Measurements from ENCODE around the gene SCAPER.
"Not testable (repeated sequence)": the region's sequence is repeated elsewhere in the genome, so short reads cannot be mapped to it uniquely, and the experiment has no call there.

The SCAPER gene

GRCh38 chr15:76464247-76464646, 440.9 kb downstream of the SCAPER start:
- DNase-seq, result no peak

DNA sequence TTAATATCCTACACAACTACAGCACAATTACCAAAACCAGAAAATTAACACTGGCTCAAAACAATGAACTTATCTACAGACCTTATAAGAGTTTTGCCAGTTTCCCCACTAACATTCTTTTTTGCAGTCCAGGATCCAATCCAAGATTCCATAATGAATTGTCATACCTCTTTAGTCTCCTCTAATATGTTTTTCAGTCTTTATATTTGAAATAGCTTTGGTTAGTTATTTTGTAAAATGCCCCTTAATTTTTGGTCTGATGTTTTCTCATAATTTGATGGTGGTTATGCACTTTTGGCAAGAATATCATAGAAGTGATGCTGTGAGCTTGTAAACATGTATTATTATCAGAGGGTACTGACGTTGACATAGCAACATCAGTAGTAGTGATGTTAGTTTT, 444.3 kb downstream of the SCAPER start:
- no peak for DNase-seq

DNA sequence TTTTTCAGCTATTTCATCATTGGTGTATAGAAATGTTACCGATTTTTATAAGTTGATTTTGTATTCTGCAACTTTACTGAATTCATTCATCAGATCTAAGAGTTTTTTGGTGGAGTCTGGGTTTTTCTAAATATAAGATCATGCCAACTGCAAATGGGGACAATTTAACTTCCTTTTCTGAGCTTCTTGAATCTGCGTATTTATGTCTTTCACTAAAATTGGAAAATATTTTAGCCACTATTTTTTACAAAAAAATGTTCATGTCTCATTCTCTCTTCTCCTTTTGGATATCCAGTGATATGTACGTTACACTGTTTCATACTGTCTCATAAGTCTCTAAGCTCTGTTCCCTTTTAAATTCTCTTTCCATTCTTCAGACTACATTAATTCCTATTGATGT, 444.8 kb downstream of the SCAPER start:
- no peak for DNase-seq

- no peak for DNase-seq
Measured at GRCh38 chr15:76451540-76451939, 453.6 kb downstream of the SCAPER start.

DNA sequence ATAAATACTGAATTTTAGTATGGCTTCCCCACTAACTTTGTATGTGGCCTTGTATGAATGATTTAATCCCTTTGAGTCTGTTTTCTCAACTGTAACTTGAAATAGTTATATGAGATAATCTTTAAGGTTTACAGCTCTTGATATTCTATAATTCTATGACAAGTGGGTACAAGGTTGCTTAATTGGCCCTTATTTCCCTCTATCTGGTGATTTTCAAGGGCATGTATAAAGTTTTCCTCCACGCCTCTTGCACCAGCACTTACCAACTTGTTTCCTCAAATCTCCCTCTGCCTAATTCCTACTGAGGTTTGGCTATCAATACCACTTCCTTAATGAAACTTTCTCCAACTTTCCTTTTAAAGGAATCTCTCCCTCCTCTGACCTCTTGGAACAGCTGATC, 455.7 kb downstream of the SCAPER start:
- DNase-seq, result no peak

GRCh38 chr15:76448755-76449154, 456.4 kb downstream of the SCAPER start:
- DNase-seq, result no peak

DNA sequence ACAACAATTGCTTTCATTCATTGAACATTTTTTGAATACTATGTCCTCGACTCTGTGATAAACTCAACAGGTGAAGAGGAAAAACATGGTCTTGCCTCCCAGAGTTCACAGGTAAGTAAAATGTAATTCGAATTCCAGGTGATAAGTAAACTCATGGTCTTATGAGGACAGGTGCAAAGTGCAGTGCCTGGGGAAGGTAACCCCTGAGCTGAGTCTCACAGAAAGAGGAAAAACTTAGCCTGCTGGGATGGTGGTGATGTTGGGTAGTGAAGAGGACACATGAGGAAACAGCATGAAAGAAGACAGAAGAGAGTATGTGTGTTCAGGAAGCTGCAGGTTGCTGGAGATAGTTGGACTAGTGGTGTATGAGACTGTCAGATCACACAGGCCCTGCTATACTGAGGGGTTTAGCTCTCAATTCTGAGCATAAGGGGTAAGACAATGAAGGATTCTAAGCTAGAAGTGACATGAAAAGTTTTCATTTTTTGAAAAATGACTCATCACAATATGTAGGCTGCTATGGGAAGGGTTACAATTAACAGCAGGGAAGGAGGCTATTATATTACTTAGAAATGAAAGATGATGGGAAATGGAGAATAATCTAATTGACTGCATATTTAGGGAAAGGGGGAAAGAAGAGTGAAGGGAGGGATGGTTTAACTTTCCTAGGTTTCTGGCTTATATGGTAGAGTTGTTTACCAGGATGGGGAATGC, 457.3 kb downstream of the SCAPER start:
- DNase-seq, result no peak

DNA sequence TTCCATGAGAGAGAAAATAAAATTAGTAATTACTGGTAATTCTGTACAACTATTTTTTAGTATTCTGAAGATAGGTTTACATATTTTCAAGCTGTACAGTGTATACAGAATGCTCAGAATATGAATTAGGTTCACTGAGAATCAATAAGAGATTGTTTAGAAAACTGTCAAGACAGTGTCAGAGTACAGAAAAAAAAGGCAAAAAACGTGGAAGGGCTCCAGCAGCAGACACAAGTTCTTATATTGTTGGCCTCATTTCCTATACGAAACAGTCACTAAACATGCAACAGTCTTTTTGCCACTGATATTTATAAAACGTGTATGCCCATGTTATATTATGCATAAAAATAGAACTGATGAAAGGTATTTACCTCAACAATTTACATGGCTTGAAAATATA, 464.7 kb downstream of the SCAPER start:
- DNase-seq, result no peak

DNA sequence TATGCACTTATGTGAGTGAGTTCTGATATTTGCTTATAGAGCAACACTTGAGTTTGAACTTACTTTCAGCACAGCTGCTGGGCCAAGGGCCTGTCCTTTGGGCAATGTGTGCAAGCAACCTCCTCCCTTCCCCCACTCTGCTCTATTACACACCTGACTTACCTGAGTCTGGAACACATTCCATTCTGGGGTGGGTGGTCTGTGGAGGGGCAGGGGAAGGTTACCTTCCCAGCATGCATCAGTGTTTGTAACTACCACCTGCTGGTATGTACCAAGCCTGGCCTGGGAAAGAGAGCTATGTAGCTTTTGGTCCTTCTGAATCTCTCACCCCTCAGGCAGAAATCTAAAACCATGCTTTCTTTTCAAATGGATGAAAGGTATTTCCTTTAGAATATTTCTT, 465.6 kb downstream of the SCAPER start:
- no peak for DNase-seq

DNA sequence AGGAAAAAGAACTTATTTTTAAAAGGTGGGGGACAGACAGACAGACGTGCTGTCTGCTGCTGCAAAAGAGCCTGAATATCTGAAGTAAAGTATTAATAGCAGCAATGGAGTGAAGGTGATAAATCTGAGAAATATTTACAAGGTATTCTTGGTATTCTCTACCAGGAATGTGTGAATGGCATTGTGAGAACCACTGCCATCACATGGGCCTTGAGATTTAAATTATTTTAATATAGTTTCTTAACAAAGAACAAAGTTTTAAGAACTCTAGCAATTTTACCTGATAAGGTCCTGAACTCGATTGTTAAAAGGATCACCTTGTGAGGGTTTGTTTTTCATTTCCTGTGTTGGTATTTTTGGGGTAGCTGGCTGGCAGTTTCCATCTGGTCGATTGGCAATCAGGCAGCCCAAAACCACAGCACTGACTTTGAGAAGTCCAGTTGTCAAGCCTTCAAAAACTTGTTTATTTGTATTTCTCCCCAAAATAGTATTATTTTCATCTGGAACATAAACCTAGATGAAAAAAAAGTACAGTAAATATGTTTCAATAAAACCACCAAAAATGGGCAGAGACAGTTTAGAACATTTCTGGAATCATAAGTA, 471.2 kb downstream of the SCAPER start:
- DNase-seq, result no peak

DNA sequence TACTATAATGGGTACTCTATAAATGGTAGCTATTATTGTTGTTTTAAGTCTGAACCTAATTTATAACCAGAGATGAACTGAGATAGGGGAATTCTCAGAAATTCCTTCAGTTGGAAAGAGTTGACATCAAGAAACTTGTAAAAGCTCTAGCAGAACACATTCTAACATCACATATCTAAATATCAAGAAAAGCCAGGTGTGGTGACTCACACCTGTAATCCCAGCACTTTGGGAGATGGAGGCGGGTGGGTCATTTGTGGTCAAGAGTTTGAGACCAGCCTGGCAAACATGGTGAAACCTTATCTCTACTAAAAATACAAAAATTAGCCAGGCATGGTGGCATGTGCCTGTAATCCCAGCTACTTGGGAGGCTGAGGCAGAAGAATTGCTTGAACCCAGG, 472.1 kb downstream of the SCAPER start:
- DNase-seq, result not testable (repeated sequence)

DNA sequence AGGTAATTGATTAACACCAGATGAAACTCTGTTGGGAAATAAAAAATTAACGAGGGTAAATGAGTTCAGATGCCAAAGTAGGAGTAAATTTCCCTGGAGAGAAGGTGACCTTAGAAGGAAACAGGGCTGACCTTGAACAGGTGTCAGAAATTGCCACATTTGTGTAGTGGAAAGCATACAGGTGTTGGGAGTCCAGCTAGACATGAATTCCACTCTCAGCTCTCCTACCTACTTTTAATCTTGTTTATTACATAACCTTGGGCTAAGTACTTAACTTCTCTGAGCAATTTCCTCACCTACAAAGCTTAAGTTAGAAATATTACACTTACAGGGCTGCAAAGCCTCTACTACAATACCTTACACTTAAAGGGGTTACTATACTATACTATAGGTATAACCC, 472.5 kb downstream of the SCAPER start:
- DNase-seq, result no peak

- no peak for DNase-seq
Measured at GRCh38 chr15:76431971-76432370, 473.2 kb downstream of the SCAPER start.

DNA sequence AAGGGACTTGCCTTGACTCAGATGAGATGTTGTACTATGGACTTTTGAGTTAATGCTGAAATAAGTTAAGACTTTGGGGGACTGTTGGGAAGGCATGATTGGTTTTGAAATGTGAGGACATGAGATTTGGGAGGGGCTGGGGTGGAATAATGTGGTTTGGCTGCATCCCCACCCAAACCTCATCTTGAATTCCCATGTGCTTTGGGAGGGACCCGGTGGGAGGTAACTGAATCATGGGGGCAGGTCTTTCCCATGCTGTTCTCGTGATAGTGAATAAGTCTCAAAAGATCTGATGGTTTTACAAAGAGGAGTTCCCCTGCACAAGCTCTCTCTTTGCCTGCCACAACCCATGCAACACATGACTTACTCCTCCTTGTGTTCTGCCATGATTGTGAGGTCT, 474.4 kb downstream of the SCAPER start:
- DNase-seq, result not testable (repeated sequence)

GRCh38 chr15:76429661-76430060, 475.5 kb downstream of the SCAPER start:
- no peak for DNase-seq

GRCh38 chr15:76426941-76427340, 478.2 kb downstream of the SCAPER start:
- DNase-seq, result no peak

DNA sequence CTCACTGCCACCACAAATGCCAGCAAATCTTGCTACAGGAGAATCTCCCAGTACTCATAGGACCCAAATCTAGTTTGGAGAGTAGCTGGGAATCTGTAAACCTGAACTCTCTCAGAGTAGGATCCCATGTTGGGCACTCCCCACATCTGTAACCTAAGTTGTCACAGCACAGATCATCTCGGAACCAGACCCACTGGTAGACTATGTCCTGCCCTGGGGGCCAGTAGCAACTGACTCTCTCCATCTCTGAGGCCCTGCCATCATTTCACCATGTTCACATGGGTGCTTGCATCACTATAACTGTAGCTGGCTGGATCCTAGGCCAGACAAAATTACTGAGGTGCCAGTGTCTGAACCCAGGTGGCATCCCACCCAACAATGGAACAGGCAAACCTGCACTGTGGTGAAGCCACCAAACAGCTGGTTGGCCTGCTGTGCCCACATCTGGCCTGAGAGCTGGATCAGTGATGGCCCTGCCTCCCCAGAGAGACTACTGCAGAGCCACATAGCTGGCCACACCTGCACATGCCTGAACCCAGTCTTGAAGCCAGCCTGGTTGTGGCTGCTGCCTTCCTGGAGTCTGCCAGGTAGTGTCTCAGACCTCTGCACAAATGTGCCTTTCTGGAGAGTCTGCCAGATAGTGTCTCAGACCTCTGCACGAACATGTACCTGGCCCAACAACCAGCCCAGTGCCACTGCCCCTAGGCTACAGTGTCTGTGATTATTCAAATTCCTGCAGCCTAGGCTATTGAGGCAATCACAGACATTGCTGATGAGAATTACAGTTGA, 486.6 kb downstream of the SCAPER start:
- no peak for DNase-seq

DNA sequence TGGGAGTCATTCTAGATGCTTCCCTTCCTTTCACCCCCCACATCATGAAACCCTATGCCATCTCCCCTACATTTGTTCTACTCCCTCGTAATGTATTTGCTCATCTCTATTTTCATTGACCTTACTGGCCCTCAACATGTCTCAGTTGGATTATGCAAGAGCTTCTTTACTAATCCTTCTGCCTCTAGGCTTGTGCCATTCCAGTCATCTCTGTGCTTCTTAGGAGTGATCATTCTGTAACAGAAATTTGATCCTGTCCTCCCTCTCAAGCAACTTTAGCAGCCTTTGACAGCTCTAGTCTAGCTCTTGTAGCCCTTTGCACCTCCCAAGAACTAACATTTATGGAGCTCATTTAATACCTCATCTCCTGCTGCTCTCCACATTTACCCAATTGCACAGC, 503.9 kb downstream of the SCAPER start:
- DNase-seq, result no peak

- no peak for DNase-seq
Measured at GRCh38 chr15:76398317-76399104, 506.6 kb downstream of the SCAPER start.

DNA sequence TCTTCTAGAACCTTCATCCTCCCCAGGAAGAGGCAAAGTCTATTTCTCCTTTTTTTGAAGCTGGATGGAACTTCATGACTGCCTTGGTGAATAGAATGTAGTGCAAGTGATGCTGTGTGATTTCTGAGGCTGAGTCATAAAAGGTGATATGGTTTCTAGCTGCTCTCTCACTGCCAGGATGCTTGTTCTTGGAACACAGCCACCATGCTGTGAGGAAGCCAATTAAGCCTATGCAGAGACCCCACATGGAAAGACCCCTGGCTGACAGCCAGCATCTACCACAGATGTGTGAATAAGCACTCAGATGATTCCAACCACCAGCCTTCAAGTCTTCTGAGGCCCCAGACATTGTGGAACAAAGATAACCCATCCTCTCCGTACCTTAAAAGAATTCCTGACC, 511.5 kb downstream of the SCAPER start:
- no peak for DNase-seq

- DNase-seq, result no peak
Measured at GRCh38 chr15:76391847-76392246, 513.3 kb downstream of the SCAPER start.

DNA sequence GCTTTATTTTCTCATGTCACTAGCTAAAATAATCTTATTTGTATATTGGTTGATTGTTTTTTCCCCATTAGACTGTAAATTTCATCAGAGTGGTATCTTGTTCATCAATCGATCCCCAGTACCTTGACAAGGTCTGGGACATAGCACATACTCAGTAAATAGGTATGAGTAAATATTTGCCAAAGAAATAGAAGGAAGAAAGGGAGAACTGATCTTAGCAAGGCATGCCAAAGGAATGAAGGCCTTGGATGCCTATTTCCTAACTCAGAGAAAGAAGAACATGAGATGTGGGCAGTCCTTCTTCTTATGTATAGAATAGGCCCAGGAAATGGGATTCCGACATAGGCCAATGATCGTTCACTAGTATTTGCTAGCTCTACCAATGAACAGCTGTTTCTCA, 513.8 kb downstream of the SCAPER start:
- DNase-seq, result no peak

GRCh38 chr15:76390571-76390970, 514.6 kb downstream of the SCAPER start:
- DNase-seq, result no peak
